SK-N-SH (cell line): ENCODE results near the gene MIS18A. TPM values are rescaled to one million over a fixed set of nuclear protein-coding genes. Genes with fewer than 3 reads are reported as not detected.

Experiments used
- CTCF ChIA-PET: fragments of 300-600, 350-600 bp; formaldehyde crosslinking; extraction: SDS; loops from one replicate; lab custom pipeline; 2021; lab: Yijun Ruan, JAX
- POLR2A ChIA-PET: fragments of 350-600 bp; sonication (Branson Sonifier 250); formaldehyde crosslinking; extraction: SDS; loops from one replicate; lab custom pipeline; 2020; ENCODE audit warnings: antibody characterized with exemption, inconsistent platforms; lab: Yijun Ruan, JAX
- DNase-seq: peaks from one replicate; pipeline ENCODE4 v3.0.0; 2012
- H2AFZ ChIP-seq: fragments of 200-600 bp; sonication (generic); 2 replicates; pipeline ENCODE4 v1.8.1; 2016; ENCODE audit warnings: antibody characterized with exemption, mild to moderate bottlenecking, low read depth
- H3F3A ChIP-seq: fragments of 200-600 bp; sonication (generic); replicated peaks from 2 replicates; pipeline ENCODE3; 2016; ENCODE audit warnings: antibody characterized with exemption, mild to moderate bottlenecking; ENCODE audit not compliant: insufficient read depth
- H3K27ac ChIP-seq, 2 experiments: fragments of 200-500 bp in 1 of 2; fragments of 200-600 bp in 1 of 2; sonication (Bioruptor generic) in 1 of 2; sonication (generic), shearing (Covaris generic) in 1 of 2; 2 replicates each; pipeline versions ENCODE4 v1.5.1 to v1.6.1; 2014 to 2016; ENCODE audit warnings: low read depth in 2 of 2, inconsistent platforms in 1 of 2, low read length in 1 of 2, mild to moderate bottlenecking in 1 of 2, mixed read lengths in 1 of 2
- H3K27me3 ChIP-seq: fragments of 200-600 bp; sonication (generic), shearing (Covaris generic); 2 replicates; pipeline ENCODE4 v1.6.1; 2016; ENCODE audit warnings: mixed run types; ENCODE audit not compliant: insufficient read depth
- H3K36me3 ChIP-seq, 2 experiments: fragments of 200-500 bp in 1 of 2; fragments of 200-600 bp in 1 of 2; sonication (Bioruptor generic) in 1 of 2; sonication (generic) in 1 of 2; replicated peaks in 1 of 2; 2 replicates each; pipeline versions ENCODE3 to v1.5.1; 2014 to 2016; ENCODE audit warnings: low read length in 1 of 2, mild to moderate bottlenecking in 1 of 2; ENCODE audit not compliant: insufficient read depth in 2 of 2, control insufficient read depth in 1 of 2
- H3K4me1 ChIP-seq, 2 experiments: fragments of 200-500 bp in 1 of 2; fragments of 200-600 bp in 1 of 2; sonication (Bioruptor generic) in 1 of 2; sonication (generic), shearing (Covaris generic) in 1 of 2; 2 replicates each; pipeline versions ENCODE4 v1.5.1 to v1.6.1; 2014 to 2016; ENCODE audit warnings: low read depth in 1 of 2, low read length in 1 of 2, mixed run types in 1 of 2; ENCODE audit not compliant: insufficient read depth in 2 of 2, control insufficient read depth in 1 of 2
- H3K4me2 ChIP-seq: fragments of 200-600 bp; sonication (generic), shearing (Covaris generic); 2 replicates; pipeline ENCODE4 v1.6.1; 2017; ENCODE audit warnings: mixed run types
- H3K4me3 ChIP-seq, 2 experiments: fragments of 200-500 bp in 1 of 2; fragments of 200-600 bp in 1 of 2; sonication (Bioruptor generic) in 1 of 2; sonication (generic), shearing (Covaris generic) in 1 of 2; 2 replicates each; pipeline versions ENCODE4 v1.5.1 to v1.8.1; 2014 to 2016; ENCODE audit warnings: low read depth in 2 of 2, inconsistent platforms in 1 of 2, low read length in 1 of 2, mild to moderate bottlenecking in 1 of 2, mixed read lengths in 1 of 2, moderate library complexity in 1 of 2
- H3K79me2 ChIP-seq: fragments of 200-600 bp; sonication (generic); 2 replicates; pipeline ENCODE4 v1.8.1; 2017; ENCODE audit warnings: mild to moderate bottlenecking; ENCODE audit not compliant: insufficient read depth
- H3K9ac ChIP-seq: fragments of 200-600 bp; sonication (generic); 2 replicates; pipeline ENCODE4 v1.6.1; 2017; ENCODE audit warnings: mixed run types
- H3K9me2 ChIP-seq: fragments of 200-600 bp; sonication (generic); 2 replicates; pipeline ENCODE4 v1.6.1; 2017; ENCODE audit warnings: mixed run types
- H3K9me3 ChIP-seq: fragments of 200-600 bp; sonication (generic); 2 replicates; pipeline ENCODE4 v1.6.1; 2017; ENCODE audit warnings: mixed run types, mild to moderate bottlenecking, moderate library complexity
- H4K20me1 ChIP-seq: fragments of 200-600 bp; sonication (generic); 2 replicates; pipeline ENCODE4 v1.6.1; 2017; ENCODE audit warnings: mild to moderate bottlenecking, mixed run types; ENCODE audit not compliant: insufficient read depth
- CHD2 ChIP-seq: fragments of 150-350 bp; IDR thresholded peaks from 2 replicates; pipeline ENCODE4 v1.6.1; 2018; ENCODE audit warnings: low read length; ENCODE audit not compliant: partially characterized antibody
- CTCF ChIP-seq: fragments of 200-600 bp; sonication (generic); IDR thresholded peaks from 2 replicates; pipeline ENCODE4 v1.6.1; 2017; ENCODE audit warnings: antibody characterized with exemption, mild to moderate bottlenecking, moderate library complexity
- EZH2phosphoT487 ChIP-seq: fragments of 200-600 bp; sonication (generic); IDR thresholded peaks from 2 replicates; pipeline ENCODE4 v1.6.1; 2017; ENCODE audit warnings: low read depth, mixed run types, mild to moderate bottlenecking, antibody characterized with exemption, moderate library complexity, borderline replicate concordance
- FOSL2 ChIP-seq: IDR thresholded peaks from 2 replicates; pipeline ENCODE4 v1.4.0; 2012; ENCODE audit warnings: low read depth, mild to moderate bottlenecking, moderate library complexity, borderline replicate concordance
- FOXJ3 ChIP-seq: sonication (generic); formaldehyde crosslinking; IDR thresholded peaks from 2 replicates; pipeline ENCODE4 v1.5.1; 2020; ENCODE audit warnings: mild to moderate bottlenecking, missing genetic modification reagents
- IRF3 ChIP-seq: fragments of 150-350 bp; IDR thresholded peaks from 2 replicates; pipeline ENCODE4 v1.6.1; 2016; ENCODE audit warnings: mild to moderate bottlenecking, low read depth, low read length
- JUND ChIP-seq: IDR thresholded peaks from 2 replicates; pipeline ENCODE4 v1.4.0; 2012
- MAX ChIP-seq: IDR thresholded peaks from 2 replicates; pipeline ENCODE4 v1.4.0; 2012; ENCODE audit warnings: low read depth
- MXI1 ChIP-seq: IDR thresholded peaks from 2 replicates; pipeline ENCODE4 v1.6.1; 2012; ENCODE audit warnings: mild to moderate bottlenecking, low read depth, low read length, improper control_type of control experiment
- PBX3 ChIP-seq: IDR thresholded peaks from 2 replicates; pipeline ENCODE4; 2012
- RCOR1 ChIP-seq: fragments of 150-350 bp; IDR thresholded peaks from 2 replicates; pipeline ENCODE4 v1.6.1; 2017; ENCODE audit warnings: antibody characterized with exemption, low read length
- RXRA ChIP-seq: IDR thresholded peaks from 2 replicates; pipeline ENCODE4 v1.4.0; 2012; ENCODE audit warnings: low read depth, mild to moderate bottlenecking, borderline replicate concordance
- TCF12 ChIP-seq: IDR thresholded peaks from 2 replicates; pipeline ENCODE4 v1.4.0; 2012
- USF2 ChIP-seq: fragments of 150-350 bp; IDR thresholded peaks from 2 replicates; pipeline ENCODE4 v1.6.1; 2017; ENCODE audit warnings: antibody characterized with exemption, low read length, low read depth, borderline replicate concordance
- WGBS: methylation state at CpG from one replicate; pipeline ENCODE4 v1.1.6; 2017; ENCODE audit warnings: low lambda C conversion rate; 5-methylcytosine and 5-hydroxymethylcytosine counted together
- polyA plus RNA-seq, 3 experiments: library from polyadenylated mRNA; depleted of rRNA; stranded (reverse); fragments of >200 nt; gene quantifications; 2 replicates each; pipeline ENCODE4 v1.2.3, GENCODE V29; 2012

MIS18A gene
- polyA plus RNA-seq, 1 of the 3 experiments (the other 2 are of a cell fraction): 14.2 TPM

GRCh38 chr21:32249511-32250280 is 29.2 kb downstream of the MIS18A start:
- H3K4me3 ChIP-seq: no peak overlapping the region
- 0 out of 2 replicates have a peak, but pooled peaks cover 4% of the 10 kb centered on the region for H3K27me3 ChIP-seq
- H2AFZ ChIP-seq: no peak overlapping the region
- ChIA-PET CTCF (interaction anchor here (1.0 to 1.6 kb wide), 2 partner anchors 9 to 384 kb away, joined by 3 to 5 read pairs; no protein-coding TSS in a partner anchor), POLR2A (no interaction called here)
- no peaks in the 10 kb centered on the region for H3K79me2 ChIP-seq
- 72% methylated on average over 15 of the region's 15 CpGs for WGBS
- H4K20me1 ChIP-seq: no peaks in the 10 kb centered on the region
- no peak for DNase-seq
- TF ChIP-seq MAX (no peak), EZH2phosphoT487 (no peak), MXI1 (no peak), FOSL2 (no peak), CTCF (no peak), RXRA (no peak), IRF3 (no peak), RCOR1 (no peak), JUND (no peak), PBX3 (no peak), FOXJ3 (no peak), CHD2 (no peak), USF2 (no peak), TCF12 (no peak)
- no peaks in the 10 kb centered on the region for H3F3A ChIP-seq
- H3K9me2 ChIP-seq: no peaks in the 10 kb centered on the region
- H3K9ac ChIP-seq: no peak overlapping the region
- no peaks in the 10 kb centered on the region for H3K9me3 ChIP-seq
- no peak overlapping the region for H3K4me2 ChIP-seq
- H3K4me1 ChIP-seq: peaks cover 8 to 9% of the 10 kb centered on the region in 2 experiments; a peak in 2 of 4 replicates
- H3K36me3 ChIP-seq: no peaks in the 10 kb centered on the region
- no peak overlapping the region for H3K27ac ChIP-seq
